CD14-positive monocyte (primary cell): ENCODE measurements around the gene CDC42BPG. TPM values are rescaled to one million over a fixed set of nuclear protein-coding genes. Genes with fewer than 3 reads are reported as not detected.

Experiments
- DNase-seq, 3 donors: peaks; one replicate each; pipeline ENCODE4 v3.0.0-alpha.2; 2011 to 2022
- H2AFZ ChIP-seq: 2 replicates; pipeline ENCODE4 v1.6.0; 2012; ENCODE audit warnings: mild to moderate bottlenecking, low read depth, low read length, inconsistent platforms; ENCODE audit not compliant: insufficient read depth, poor library complexity, severe bottlenecking
- H3K27ac ChIP-seq, 2 donors: 1 replicate in 1 of 2; 2 replicates in 1 of 2; pipeline ENCODE4 v1.5.1; 2012 to 2013; ENCODE audit warnings: low read length in 2 of 2, control low read depth in 1 of 2, inconsistent platforms in 1 of 2, low read depth in 1 of 2, mild to moderate bottlenecking in 1 of 2
- H3K27me3 ChIP-seq, 2 donors: one replicate each; pipeline versions ENCODE4 v1.6.0 to v1.6.1; 2011 to 2013; ENCODE audit warnings: low read length in 2 of 2; ENCODE audit not compliant: control insufficient read depth in 2 of 2, insufficient read depth in 2 of 2
- H3K36me3 ChIP-seq, 2 donors: replicated peaks in 1 of 2; 1 replicate in 1 of 2; 2 replicates in 1 of 2; pipeline versions ENCODE4 v1.5.1 to v1.6.1; 2012 to 2013; ENCODE audit warnings: low read length in 2 of 2, control low read depth in 1 of 2, inconsistent platforms in 1 of 2, mild to moderate bottlenecking in 1 of 2; ENCODE audit not compliant: insufficient read depth in 2 of 2, control insufficient read depth in 1 of 2
- H3K4me1 ChIP-seq, 2 donors: 1 replicate in 1 of 2; 2 replicates in 1 of 2; pipeline versions ENCODE4 v1.5.1 to v1.6.1; 2012 to 2013; ENCODE audit warnings: low read length in 2 of 2, control low read depth in 1 of 2, inconsistent platforms in 1 of 2, mild to moderate bottlenecking in 1 of 2, moderate library complexity in 1 of 2; ENCODE audit not compliant: insufficient read depth in 2 of 2, control insufficient read depth in 1 of 2
- H3K4me2 ChIP-seq: replicated peaks from 2 replicates; pipeline ENCODE3; 2012; ENCODE audit warnings: low read length, moderate library complexity, mild to moderate bottlenecking; ENCODE audit not compliant: poor library complexity, severe bottlenecking; ENCODE audit errors: extremely low read depth
- H3K4me3 ChIP-seq, 3 experiments: fragments of 200-600 bp in 1 of 3; sonication (generic) in 1 of 3; replicated peaks in 1 of 3; 1 replicate in 2 of 3; 2 replicates in 1 of 3; pipeline ENCODE4 v1.5.1; 2011 to 2013; ENCODE audit warnings: low read length in 3 of 3, mild to moderate bottlenecking in 3 of 3, control low read depth in 2 of 3, low read depth in 2 of 3, inconsistent platforms in 1 of 3, moderate library complexity in 1 of 3
- H3K79me2 ChIP-seq: 2 replicates; pipeline ENCODE4 v1.6.0; 2012; ENCODE audit warnings: mild to moderate bottlenecking, control low read depth, inconsistent platforms, low read length, moderate library complexity; ENCODE audit not compliant: insufficient read depth
- H3K9ac ChIP-seq: 2 replicates; pipeline ENCODE4 v1.6.0; 2017; ENCODE audit warnings: low read length, mild to moderate bottlenecking; ENCODE audit not compliant: insufficient read depth, poor library complexity, severe bottlenecking
- H3K9me3 ChIP-seq, 2 donors: replicated peaks in 1 of 2; 1 replicate in 1 of 2; 2 replicates in 1 of 2; pipeline versions ENCODE4 v1.5.1 to v1.6.1; 2012 to 2013; ENCODE audit warnings: low read length in 2 of 2, control low read depth in 1 of 2; ENCODE audit not compliant: control insufficient read depth in 1 of 2, insufficient read depth in 1 of 2
- H4K20me1 ChIP-seq: 2 replicates; pipeline ENCODE4 v1.6.0; 2012; ENCODE audit warnings: mild to moderate bottlenecking, low read length, control low read depth, moderate library complexity; ENCODE audit not compliant: insufficient read depth
- H3K27ac Mint-ChIP-seq, 7 donors: one replicate each; pipeline ENCODE4 v1.8.0; 2020; ENCODE audit warnings: mild to moderate bottlenecking in 7 of 7, mixed read lengths in 7 of 7, moderate library complexity in 6 of 7, inconsistent platforms in 2 of 7
- H3K27me3 Mint-ChIP-seq, 3 donors: one replicate each; pipeline ENCODE4 v1.8.0; 2021 to 2022; ENCODE audit warnings: low read depth in 3 of 3, mild to moderate bottlenecking in 3 of 3, mixed read lengths in 3 of 3, moderate library complexity in 3 of 3, inconsistent platforms in 1 of 3
- H3K36me3 Mint-ChIP-seq, 2 donors: one replicate each; pipeline ENCODE4 v1.8.0; 2020; ENCODE audit warnings: mixed read lengths in 2 of 2, inconsistent platforms in 1 of 2, mild to moderate bottlenecking in 1 of 2
- H3K4me1 Mint-ChIP-seq: one replicate; pipeline ENCODE4 v1.8.0; 2020; ENCODE audit warnings: mild to moderate bottlenecking, mixed read lengths
- H3K4me3 Mint-ChIP-seq, 2 donors: one replicate each; pipeline ENCODE4 v1.8.0; 2020; ENCODE audit warnings: mild to moderate bottlenecking in 2 of 2, mixed read lengths in 2 of 2, moderate library complexity in 1 of 2
- H3K9me3 Mint-ChIP-seq, 7 donors: one replicate each; pipeline ENCODE4 v1.8.0; 2020 to 2022; ENCODE audit warnings: mixed read lengths in 7 of 7, mild to moderate bottlenecking in 6 of 7, moderate library complexity in 6 of 7, inconsistent platforms in 2 of 7
- CTCF ChIP-seq: fragments of 200-600 bp; IDR thresholded peaks from one replicate; pipeline ENCODE4 v1.8.0; 2022; ENCODE audit warnings: antibody characterized with exemption, mild to moderate bottlenecking
- WGBS: methylation state at CpG from one replicate; pipeline ENCODE4 v1.1.5; 2013; ENCODE audit warnings: missing lambda C conversion rate; ENCODE audit not compliant: insufficient coverage; 5-methylcytosine and 5-hydroxymethylcytosine counted together
- intact Hi-C, 2 donors: fragments of 100-400 bp; cut with micrococcal nuclease; formaldehyde crosslinking; loops; one replicate each; pipeline versions ENCODE4 v1.15.0 to v1.15.1; 2023
- polyA plus RNA-seq, 3 donors: library from polyadenylated mRNA; depleted of rRNA in 1 of 3; unstranded in 2 of 3; stranded (reverse) in 1 of 3; fragments of 300-500 nt in 2 of 3; fragments of >200 nt in 1 of 3; fragmentation: Illumina TruSeq in 2 of 3; gene quantifications; 1 replicate in 2 of 3; 2 replicates in 1 of 3; pipeline ENCODE4 v1.2.3, GENCODE V29; 2012 to 2021

CDC42BPG gene
- polyA plus RNA-seq, 3 donors = 0.23 TPM; not detected in 2

DNA sequence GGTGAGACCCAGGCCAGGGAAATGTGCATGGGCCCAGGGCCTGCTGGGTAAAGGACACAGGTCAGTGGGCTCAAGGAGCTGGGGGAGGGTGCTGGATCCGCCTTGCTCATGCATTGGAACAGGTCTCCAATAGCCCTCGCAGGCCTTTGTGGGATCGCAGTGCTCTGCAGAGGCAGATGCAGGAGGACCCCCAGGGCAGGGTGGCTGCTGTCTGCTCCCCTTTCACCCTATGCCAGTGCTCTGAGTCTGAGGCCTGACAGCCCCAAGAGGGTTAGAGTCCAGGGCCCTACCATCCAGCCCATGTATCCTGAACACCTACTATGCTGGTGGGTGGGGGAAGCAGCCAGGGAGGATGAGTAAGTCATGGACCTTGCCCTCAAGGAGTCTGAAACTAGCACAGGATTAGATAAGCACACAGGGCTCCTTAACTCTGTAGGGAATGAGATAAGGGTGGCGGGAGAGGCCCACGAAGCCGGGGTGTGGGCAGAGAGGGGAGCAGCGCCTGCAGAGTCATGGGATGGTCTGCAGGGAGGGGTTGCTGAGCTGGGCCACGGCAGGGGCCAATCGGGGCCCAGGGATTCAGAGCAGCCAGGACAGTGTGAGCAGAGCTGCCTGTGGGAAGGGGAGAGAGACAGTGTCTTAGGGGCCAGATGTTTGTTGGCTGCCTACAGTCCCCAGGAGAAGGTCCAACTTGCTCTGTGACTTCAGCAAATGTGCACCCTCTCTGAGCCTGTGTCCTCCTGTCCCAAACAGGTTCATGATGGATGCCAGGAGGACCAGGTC lies 44.5 kb upstream of the CDC42BPG start:
- Histone ChIP-seq H3K27ac (no peak overlapping the region), H4K20me1 (no peaks in the 10 kb centered on the region), H3K79me2 (no peaks in the 10 kb centered on the region), H3K9ac (no peak overlapping the region), H3K4me1 (peaks cover 47 to 54% of the 10 kb centered on the region in 2 donors), H2AFZ (no peak overlapping the region), H3K27me3 (no peaks in the 10 kb centered on the region), H3K36me3 (no peaks in the 10 kb centered on the region), H3K4me2 (peak overlapping the region; percentile 70), H3K4me3 (no peak overlapping the region), H3K9me3 (no peaks in the 10 kb centered on the region)
- peaks cover 44% of the 10 kb centered on the region for H3K4me1 Mint-ChIP-seq
- no peak for TF ChIP-seq CTCF
- intact Hi-C loops = loop anchor here in 1 of 2 donors (2.0 kb wide), 1 partner anchor 34 kb away; no protein-coding TSS in a partner anchor
- H3K27ac Mint-ChIP-seq = peak overlapping the region in 1 of 7 donors; percentile 45
- DNase-seq = no peak
- no peaks in the 10 kb centered on the region for H3K9me3 Mint-ChIP-seq
- H3K27me3 Mint-ChIP-seq = peaks cover 4 to 12% (median 12%) of the 10 kb centered on the region in 3 donors
- H3K4me3 Mint-ChIP-seq = no peak overlapping the region
- 66% methylated on average over 6 of the region's 9 CpGs for WGBS
- H3K36me3 Mint-ChIP-seq = peaks cover 0 to 3% of the 10 kb centered on the region in 2 donors

GRCh38 chr11:64888406-64888728 lies 43.9 kb upstream of the CDC42BPG start:
- Histone ChIP-seq H3K36me3 (no peaks in the 10 kb centered on the region), H3K27ac (peak overlapping the region in 1 of 2 donors; percentile 58), H3K9ac (peak overlapping the region; percentile 22), H3K4me3 (peak overlapping the region in 1 of 3 experiments; percentile 67), H3K4me2 (peak overlapping the region; percentile 70), H2AFZ (peak overlapping the region; percentile 75), H4K20me1 (no peaks in the 10 kb centered on the region), H3K27me3 (peaks cover 0 to 3% of the 10 kb centered on the region in 2 donors), H3K4me1 (peaks cover 43 to 49% of the 10 kb centered on the region in 2 donors), H3K9me3 (no peaks in the 10 kb centered on the region), H3K79me2 (no peaks in the 10 kb centered on the region)
- peak overlapping the region in 2 of 7 donors; percentile 85 to 94 for H3K27ac Mint-ChIP-seq
- intact Hi-C loops = loop anchor here in 1 of 2 donors (2.0 kb wide), 1 partner anchor 34 kb away; no protein-coding TSS in a partner anchor
- H3K4me1 Mint-ChIP-seq = peaks cover 47% of the 10 kb centered on the region
- no peaks in the 10 kb centered on the region for H3K9me3 Mint-ChIP-seq
- H3K4me3 Mint-ChIP-seq = peak overlapping the region in 1 of 2 donors; percentile 88
- no peak for TF ChIP-seq CTCF
- peaks cover 4 to 13% (median 13%) of the 10 kb centered on the region in 3 donors for H3K27me3 Mint-ChIP-seq
- peaks cover 0 to 3% of the 10 kb centered on the region in 2 donors for H3K36me3 Mint-ChIP-seq
- WGBS = 79% methylated on average over 7 of the region's 8 CpGs
- no peak for DNase-seq
